Prostate gland (tissue), 2 donors: ENCODE measurements around the gene EREG.

Experiments
- POLR2A ChIP-seq: fragments of 450-650 bp; IDR thresholded peaks from one replicate; pipeline ENCODE4 v1.6.1; 2016; ENCODE audit warnings: antibody characterized with exemption, mild to moderate bottlenecking
- POLR2AphosphoS5 ChIP-seq: sonication (generic); formaldehyde crosslinking; IDR thresholded peaks from one replicate; pipeline ENCODE4 v1.6.1; 2017; ENCODE audit warnings: antibody characterized with exemption
- TF ChIP-seq, protein P1 (sequence below), 4 experiments: fragments of 200-600 bp in 2 of 4; fragments of 450-650 bp in 2 of 4; sonication (generic) in 2 of 4; IDR thresholded peaks; 1 replicate in 3 of 4; 2 replicates in 1 of 4; pipeline ENCODE4 v1.5.1; 2016 to 2019; ENCODE audit warnings: antibody characterized with exemption in 4 of 4, mild to moderate bottlenecking in 2 of 4, moderate library complexity in 2 of 4

DNA sequence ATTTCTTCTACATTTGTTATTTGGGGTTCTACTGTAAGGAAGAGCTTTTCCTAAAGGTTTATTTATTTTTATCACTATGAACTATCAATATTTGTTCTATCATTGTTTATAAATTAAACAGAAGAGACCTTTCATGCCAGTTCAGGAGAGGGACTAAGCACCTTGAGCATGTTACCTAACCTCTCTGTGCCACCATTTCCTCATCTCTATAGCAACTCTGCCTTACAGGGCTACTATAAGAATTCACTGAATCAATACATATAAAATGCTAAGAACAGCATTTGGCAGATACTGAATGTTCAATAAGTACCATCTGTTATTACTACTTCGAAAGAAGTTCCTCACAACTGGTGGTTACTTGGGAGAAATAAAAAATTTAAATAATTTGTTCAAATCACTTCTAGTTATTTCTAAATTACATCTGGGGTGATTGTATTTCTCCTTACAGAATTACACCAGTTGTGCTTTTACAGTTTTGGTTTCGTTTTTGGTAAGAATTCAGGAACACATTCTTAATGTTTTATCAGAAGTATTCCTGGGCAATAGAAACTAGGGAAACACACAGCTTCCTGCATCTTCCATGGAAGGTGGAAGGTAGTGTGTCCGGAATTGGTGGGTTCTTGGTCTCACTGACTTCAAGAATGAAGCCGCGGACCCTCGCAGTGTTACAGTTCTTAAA, 32.9 kb downstream of the EREG start:
- TF ChIP-seq, protein P1, sequence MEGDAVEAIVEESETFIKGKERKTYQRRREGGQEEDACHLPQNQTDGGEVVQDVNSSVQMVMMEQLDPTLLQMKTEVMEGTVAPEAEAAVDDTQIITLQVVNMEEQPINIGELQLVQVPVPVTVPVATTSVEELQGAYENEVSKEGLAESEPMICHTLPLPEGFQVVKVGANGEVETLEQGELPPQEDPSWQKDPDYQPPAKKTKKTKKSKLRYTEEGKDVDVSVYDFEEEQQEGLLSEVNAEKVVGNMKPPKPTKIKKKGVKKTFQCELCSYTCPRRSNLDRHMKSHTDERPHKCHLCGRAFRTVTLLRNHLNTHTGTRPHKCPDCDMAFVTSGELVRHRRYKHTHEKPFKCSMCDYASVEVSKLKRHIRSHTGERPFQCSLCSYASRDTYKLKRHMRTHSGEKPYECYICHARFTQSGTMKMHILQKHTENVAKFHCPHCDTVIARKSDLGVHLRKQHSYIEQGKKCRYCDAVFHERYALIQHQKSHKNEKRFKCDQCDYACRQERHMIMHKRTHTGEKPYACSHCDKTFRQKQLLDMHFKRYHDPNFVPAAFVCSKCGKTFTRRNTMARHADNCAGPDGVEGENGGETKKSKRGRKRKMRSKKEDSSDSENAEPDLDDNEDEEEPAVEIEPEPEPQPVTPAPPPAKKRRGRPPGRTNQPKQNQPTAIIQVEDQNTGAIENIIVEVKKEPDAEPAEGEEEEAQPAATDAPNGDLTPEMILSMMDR (IDR thresholded peaks at IDR 0.05), result no peak
- no peak for TF ChIP-seq POLR2A
- TF ChIP-seq POLR2AphosphoS5, result no peak
